IPS-NIHi7 (cell line): ENCODE measurements around the gene FBXW2.

Experiments used
- DNase-seq: peaks from one replicate; pipeline ENCODE4 v3.0.0; 2012; ENCODE audit warnings: mixed read lengths; ENCODE audit errors: extremely low spot score

FBXW2 gene

DNA sequence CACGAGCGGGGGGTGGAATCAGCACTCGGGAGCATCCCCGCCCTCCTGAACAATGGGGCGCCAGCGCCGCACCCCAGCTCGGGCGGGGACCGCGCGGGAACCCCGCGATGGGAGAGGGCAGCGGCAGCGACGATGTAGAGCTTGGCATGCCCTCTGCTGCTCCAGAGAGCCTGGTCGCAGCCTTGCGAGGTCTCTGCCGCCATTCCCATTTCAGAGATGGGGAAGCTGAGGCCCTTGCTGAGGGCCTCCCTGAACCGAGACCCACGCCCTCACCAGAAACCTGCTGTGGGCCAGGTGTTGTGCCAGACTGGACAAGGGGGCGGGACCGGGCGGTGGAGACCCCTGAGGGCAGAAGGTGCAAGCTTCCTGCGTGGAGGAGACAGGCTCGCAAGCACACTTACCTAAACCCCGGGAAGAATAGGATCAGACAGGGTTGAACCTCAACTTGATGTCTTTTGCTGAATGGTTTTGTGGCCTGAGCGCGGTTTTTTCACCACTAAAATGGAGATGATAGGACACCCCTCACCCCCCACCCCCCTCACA is 78.3 kb downstream of the FBXW2 start:
- no peak for DNase-seq

DNA sequence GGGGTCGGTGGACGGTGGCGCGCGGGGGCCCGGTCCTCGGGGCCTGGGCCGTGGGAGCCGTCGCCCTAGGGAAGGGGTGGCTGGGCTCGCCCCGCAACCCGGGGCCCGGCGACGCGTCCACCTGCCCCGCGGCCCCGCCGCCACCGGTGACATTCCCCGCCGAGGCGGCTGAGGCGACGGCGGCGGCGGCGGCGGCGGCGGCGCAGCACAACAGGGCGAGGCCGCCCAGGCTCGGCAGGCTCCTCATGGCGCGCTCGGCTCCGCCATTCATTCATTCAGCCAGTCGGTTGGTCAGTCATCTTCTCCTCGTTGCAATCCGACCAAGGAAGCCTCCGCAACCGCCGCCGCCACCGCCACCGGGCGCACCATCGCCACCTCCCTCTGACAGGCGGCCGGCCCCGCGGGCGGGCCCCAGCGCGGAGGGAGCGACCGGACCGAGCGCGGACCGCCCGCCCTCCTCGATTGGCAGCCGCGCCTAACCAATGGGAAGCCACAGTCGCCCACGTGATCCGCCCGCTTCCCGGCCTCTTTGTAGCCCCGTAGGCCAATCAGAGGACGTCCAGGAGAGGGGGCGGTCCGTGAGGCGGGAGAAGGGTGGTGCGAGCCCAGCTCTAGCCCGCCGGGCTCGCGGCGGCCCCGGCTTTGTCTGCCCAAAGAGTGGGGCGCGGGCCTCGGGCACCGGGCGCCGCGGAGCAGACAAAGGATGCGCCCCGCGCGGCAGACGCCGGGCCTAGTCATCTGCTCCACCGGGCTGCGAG is 78.9 kb downstream of the FBXW2 start, which contains the start of gene MEGF9:
Gene MEGF9 (minus strand): TSS at position 383 of the 758 bp plus-strand sequence. CDS start 112 bp downstream, at position 271.
- DNase-seq = peak; percentile 99

DNA sequence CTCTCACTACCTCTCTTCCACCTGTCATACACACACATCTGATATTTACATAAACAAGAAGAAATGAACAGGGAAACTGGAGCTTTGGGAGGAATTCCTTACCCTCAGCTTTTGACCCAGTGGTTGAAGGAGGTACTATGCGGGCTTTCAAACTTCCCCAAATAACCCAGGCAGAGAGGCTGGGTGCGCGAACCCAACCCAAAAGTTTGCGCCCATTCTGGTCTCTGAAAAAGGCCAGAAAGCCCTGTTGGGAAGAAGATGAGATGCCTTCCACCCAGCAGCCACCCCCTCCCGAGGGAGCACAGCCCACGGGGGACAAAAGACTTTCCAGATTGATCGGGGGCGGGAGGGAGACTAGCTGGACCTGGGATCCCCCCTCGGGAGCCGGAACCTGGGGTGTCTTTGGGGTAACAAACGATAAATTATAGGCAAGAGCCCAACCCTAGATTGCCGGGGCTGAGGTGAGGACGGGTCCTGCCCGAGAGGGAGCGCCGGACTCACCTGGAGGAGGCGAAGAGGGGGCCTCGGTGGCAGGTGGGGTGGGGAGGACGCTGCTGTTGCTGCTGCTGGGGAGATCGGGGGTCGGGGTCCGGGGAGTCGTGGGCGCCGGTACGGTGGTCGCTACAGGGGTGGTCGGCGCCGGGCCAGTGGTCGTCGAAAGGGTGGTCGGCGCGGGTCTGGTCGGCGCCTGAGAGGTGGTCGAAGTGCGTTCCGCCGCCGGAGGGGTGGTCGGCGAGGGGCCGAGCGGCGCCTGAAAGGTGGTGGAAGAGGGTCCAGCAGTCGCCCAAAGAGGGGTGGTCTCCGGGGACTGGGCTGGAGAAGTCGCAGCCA is 79.7 kb downstream of the FBXW2 start:
- peak; percentile 45 for DNase-seq

DNA sequence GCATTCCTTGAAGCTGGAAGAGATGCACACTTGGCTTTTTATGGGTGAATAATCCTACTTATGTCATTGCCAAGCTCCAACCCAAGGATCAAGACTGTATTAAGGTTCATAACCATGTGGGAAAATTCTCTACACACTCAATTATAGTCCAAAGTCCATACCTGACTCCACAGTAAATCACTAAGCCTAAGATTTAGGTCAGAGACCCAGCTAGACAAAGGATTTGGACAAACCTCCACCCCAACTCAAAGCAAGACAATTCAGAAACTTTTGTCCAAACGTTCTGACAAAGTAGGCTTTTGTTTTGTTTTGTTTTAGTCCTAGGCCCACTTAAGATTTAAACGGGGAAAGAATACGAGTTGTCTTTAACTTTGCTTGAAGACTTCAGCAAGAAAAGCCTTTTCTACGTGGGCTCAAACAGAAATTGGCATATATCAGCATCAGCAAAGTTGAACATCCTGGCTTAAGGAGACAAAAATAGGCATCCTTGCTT is 80.6 kb downstream of the FBXW2 start:
- no peak for DNase-seq

DNA sequence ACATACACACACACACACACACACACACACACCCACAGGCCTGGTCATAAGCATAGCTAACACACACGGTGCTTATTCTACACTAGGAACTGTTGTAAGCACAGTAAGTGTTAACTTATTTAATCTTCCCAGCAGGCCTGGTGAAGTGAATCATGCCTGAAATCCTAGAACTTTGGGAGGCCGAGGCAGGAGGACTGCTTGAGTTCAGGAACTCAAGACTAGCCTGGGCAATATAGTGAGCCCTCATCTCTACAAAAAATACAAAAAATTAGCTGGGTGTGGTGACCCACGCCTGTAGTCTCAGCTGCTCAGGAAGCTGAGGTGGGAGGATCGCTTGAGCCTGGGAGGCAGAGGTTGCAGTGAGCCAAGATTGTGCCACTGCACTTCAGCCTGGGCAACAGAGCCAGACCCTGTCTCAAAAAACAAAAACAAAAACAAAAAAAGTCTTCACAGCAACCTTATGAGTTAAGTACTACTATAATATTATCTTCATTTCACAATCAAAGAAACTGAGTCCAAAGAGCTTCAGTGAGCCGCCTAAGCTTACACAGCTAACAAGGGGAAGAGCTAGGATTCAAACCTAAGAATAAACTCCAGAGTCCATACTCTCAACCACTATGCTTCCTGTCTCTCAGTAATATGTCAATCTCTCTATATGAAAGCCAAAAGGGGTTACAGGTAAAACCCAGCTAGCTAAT is 81.2 kb downstream of the FBXW2 start:
- DNase-seq = no peak

DNA sequence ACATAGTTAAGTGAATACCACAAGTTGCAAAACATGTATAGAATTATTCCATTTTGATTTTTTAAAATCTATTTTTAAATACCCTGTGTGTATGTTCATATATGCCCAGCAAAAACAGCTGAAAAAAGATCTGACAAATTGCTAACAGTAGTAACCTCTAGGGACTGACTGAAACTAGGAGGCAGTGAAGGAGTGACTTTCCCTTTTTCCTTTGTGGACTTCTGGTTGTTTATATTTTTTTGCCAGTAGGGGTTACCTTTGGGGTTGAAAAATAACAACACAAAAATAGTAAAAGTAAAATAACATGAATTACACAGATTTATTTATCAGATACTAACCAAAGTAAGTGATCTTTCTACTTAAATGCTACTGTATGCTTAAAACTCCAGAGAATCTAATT is 81.9 kb downstream of the FBXW2 start:
- no peak for DNase-seq

DNA sequence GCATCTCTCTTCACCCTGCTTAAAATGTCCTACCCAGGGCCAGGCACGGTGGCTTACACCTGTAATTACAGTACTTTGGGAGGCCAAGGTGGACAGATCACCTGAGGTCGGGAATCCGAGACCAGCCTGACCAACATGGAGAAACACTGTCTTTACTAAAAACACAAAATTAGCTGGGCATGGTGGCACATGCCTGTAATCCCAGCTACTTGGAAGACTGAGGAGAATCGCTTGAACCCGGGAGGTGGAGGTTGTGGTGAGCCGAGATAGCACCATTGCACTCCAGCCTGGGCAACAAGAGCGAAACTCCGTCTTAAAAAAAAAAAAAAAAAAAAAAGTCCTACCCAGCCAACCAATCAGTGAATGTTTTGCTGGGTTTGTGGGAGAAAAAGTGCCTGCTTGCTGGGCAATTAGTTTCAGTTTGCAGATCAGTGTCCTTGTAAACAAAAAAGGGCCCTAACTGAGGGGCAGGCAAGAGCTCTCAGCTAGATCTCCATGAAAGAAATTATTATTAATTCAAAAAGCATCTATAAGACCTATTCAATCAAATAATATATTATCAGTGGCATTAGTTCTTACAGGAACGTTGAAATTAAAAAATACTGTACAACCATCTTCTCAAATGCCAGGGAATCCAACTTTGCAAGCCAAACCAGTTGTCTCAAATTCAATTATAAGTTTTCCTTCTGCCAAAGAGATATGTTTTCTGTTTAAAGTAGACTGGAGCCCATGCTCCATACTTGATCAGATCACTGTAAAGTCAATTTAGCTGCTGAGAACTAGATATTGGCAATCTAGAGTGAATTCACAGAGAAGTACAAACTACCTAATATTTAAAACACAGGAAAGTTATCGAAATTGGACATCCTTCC is 82.9 kb downstream of the FBXW2 start:
- DNase-seq = peak; percentile 35

DNA sequence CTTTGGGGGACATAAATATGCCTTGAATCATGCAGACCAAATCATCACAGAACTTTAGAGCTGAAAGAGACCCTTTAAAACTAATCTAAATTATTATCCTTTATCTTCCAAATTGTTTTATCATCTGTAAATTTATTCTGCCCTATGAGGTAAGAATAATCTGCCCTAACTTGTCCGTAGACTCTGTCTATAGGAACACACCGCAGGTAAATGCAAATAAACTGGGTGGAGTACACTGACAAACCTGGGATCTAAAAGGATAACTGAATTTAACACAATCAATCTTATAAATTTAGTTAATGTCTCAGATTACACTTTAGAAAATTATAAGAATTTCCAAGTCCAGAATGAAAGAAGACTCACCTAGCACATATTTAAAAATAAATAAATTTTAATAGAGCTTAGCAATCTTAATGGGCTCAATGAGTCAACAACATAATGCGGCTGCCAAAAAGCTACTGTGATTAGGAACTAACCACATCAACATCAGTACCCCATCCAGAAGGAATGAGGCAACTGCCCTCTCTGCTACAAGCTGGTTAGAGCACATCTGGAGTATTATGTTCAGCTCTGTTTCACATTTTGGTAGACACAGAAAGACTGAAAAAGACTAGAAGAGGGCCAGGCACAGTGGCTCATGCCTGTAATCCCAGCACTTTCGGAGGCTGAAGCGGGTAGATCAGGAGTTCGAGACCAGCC is 84.5 kb downstream of the FBXW2 start:
- no peak for DNase-seq

- DNase-seq = no peak
These were observed 86.0 kb downstream of the FBXW2 start for GRCh38 chr9:120707170-120707569.
